HepG2 (cell line): Measurements from ENCODE around the gene PLCB1. TPM values are rescaled to one million over a fixed set of nuclear protein-coding genes. Genes with fewer than 3 reads are reported as not detected.

Experiments used
- ATAC-seq: fragments of 200-7000 bp; cut with Tn5 transposase; 3 replicates; pipeline ENCODE4 v1.9.1; 2020; ENCODE audit warnings: mild to moderate bottlenecking, moderate library complexity
- BruUV-seq: library from RNA; stranded (reverse); fragments of 400-500 nt; replicated peaks from 2 replicates; lab custom pipeline; 2021; lab: Mats Ljungman, UMichigan
- CTCF ChIA-PET: fragments of 300-600 bp; formaldehyde crosslinking; extraction: SDS; loops from one replicate; lab custom pipeline; 2021; ENCODE audit warnings: low total read pairs, inconsistent platforms, low intra/inter-chr PET ratio; lab: Yijun Ruan, JAX
- POLR2A ChIA-PET: fragments of 350-600 bp; sonication (Branson Sonifier 250); formaldehyde crosslinking; loops from one replicate; lab custom pipeline; 2020; ENCODE audit warnings: antibody characterized with exemption, inconsistent platforms; lab: Yijun Ruan, JAX
- DNase-seq: peaks from one replicate; pipeline ENCODE4 v3.0.0-alpha.2; 2015; ENCODE audit warnings: low spot score
- FAIRE-seq: peaks from 3 replicates; lab custom pipeline; 2011; peaks lifted over from hg19 to GRCh38; lab: Jason Lieb, UNC
- H2AFZ ChIP-seq: one replicate; pipeline ENCODE4 v1.6.1; 2011; ENCODE audit warnings: low read length, inconsistent platforms
- H3K27ac ChIP-seq: fragments of 300-600 bp; 3 replicates; pipeline ENCODE4 v1.8.0; 2011; ENCODE audit warnings: mixed run types, mild to moderate bottlenecking, mixed read lengths, low read length, inconsistent platforms; ENCODE audit not compliant: insufficient read depth; ENCODE audit errors: extremely low read length
- H3K27me3 ChIP-seq, 2 experiments: fragments of 200-600 bp in 1 of 2; 2 replicates in 1 of 2; 3 replicates in 1 of 2; pipeline versions ENCODE4 v1.6.0 to v1.8.0; 2011; ENCODE audit warnings: low read length in 2 of 2, mild to moderate bottlenecking in 2 of 2, moderate library complexity in 2 of 2, inconsistent platforms in 1 of 2; ENCODE audit not compliant: insufficient read depth in 2 of 2, control insufficient read depth in 1 of 2
- H3K36me3 ChIP-seq, 2 experiments: fragments of 200-600 bp in 1 of 2; replicated peaks in 1 of 2; 2 replicates in 1 of 2; 3 replicates in 1 of 2; pipeline versions ENCODE4 v1.5.1 to v1.8.0; 2011; ENCODE audit warnings: low read length in 2 of 2, inconsistent platforms in 1 of 2; ENCODE audit not compliant: insufficient read depth in 2 of 2, control insufficient read depth in 1 of 2
- H3K4me1 ChIP-seq: 2 replicates; pipeline ENCODE4 v1.5.1; 2012; ENCODE audit warnings: low read length, inconsistent platforms; ENCODE audit not compliant: insufficient read depth
- H3K4me2 ChIP-seq: 2 replicates; pipeline ENCODE4 v1.6.0; 2011; ENCODE audit warnings: low read depth, low read length, inconsistent platforms
- H3K4me3 ChIP-seq, 3 experiments: fragments of 200-600 bp in 1 of 3; sonication (generic), shearing (Covaris generic) in 1 of 3; replicated peaks in 1 of 3; 2 replicates each; pipeline ENCODE4 v1.5.1; 2011 to 2016; ENCODE audit warnings: low read length in 3 of 3, inconsistent platforms in 2 of 3, low read depth in 2 of 3, mild to moderate bottlenecking in 2 of 3, control low read depth in 1 of 3, mixed read lengths in 1 of 3; ENCODE audit not compliant: insufficient read depth in 1 of 3
- H3K79me2 ChIP-seq: one replicate; pipeline ENCODE4 v1.6.1; 2011; ENCODE audit warnings: low read length, inconsistent platforms; ENCODE audit not compliant: insufficient read depth
- H3K9ac ChIP-seq: 2 replicates; pipeline ENCODE4 v1.6.0; 2011; ENCODE audit warnings: mild to moderate bottlenecking, low read depth, low read length, inconsistent platforms; ENCODE audit not compliant: insufficient read depth
- H3K9me3 ChIP-seq: 2 replicates; pipeline ENCODE4 v1.5.1; 2012; ENCODE audit warnings: mild to moderate bottlenecking, low read length
- H4K20me1 ChIP-seq: 2 replicates; pipeline ENCODE4 v1.6.0; 2011; ENCODE audit warnings: inconsistent platforms, mild to moderate bottlenecking, low read length, moderate library complexity; ENCODE audit not compliant: insufficient read depth
- ASH2L ChIP-seq: fragments of 300-600, 200-600 bp; sonication (generic); IDR thresholded peaks from 2 replicates; pipeline ENCODE4 v1.7.0; 2017; ENCODE audit warnings: low read depth, mild to moderate bottlenecking, moderate library complexity, mixed read lengths, low read length; ENCODE audit not compliant: insufficient read length
- DRAP1 ChIP-seq: IDR thresholded peaks from 2 replicates; pipeline ENCODE4 v1.6.1; 2016; ENCODE audit warnings: missing genetic modification reagents, missing compliant biosample characterization
- FOXA3 ChIP-seq: IDR thresholded peaks from 2 replicates; pipeline ENCODE4 v1.6.1; 2016; ENCODE audit warnings: missing genetic modification reagents, missing compliant biosample characterization
- IKZF5 ChIP-seq: IDR thresholded peaks from 2 replicates; pipeline ENCODE4 v1.6.1; 2018; ENCODE audit warnings: missing genetic modification reagents, mild to moderate bottlenecking, missing compliant biosample characterization
- RBFOX2 ChIP-seq: fragments of 200-400 bp; formaldehyde crosslinking; IDR thresholded peaks from 2 replicates; pipeline ENCODE4 v1.6.1; 2017; ENCODE audit warnings: low read depth, mild to moderate bottlenecking, low read length
- SIX1 ChIP-seq: sonication (generic); formaldehyde crosslinking; IDR thresholded peaks from 2 replicates; pipeline ENCODE4 v1.4.0; 2020; ENCODE audit warnings: missing genetic modification reagents, borderline replicate concordance
- TBX2 ChIP-seq: sonication (generic); formaldehyde crosslinking; IDR thresholded peaks from 2 replicates; pipeline ENCODE4 v1.5.0; 2020; ENCODE audit warnings: missing genetic modification reagents, mild to moderate bottlenecking, borderline replicate concordance
- in situ Hi-C: cut with HindIII; loops from 2 replicates; pipeline ENCODE4 v1.10.0; 2017; ENCODE audit warnings: low pct_unique_long_range_greater_than_20kb; ENCODE audit not compliant: extremely low pct_ligation_motif_present
- intact Hi-C: fragments of 100-400 bp; cut with micrococcal nuclease; formaldehyde crosslinking; loops from one replicate; pipeline ENCODE4 v1.10.0; 2022; ENCODE audit not compliant: unreplicated experiment
- polyA plus RNA-seq, 8 experiments: library from polyadenylated mRNA; depleted of rRNA in 3 of 8; stranded (reverse) in 7 of 8; unstranded in 1 of 8; fragments of >200 nt; fragmentation: Illumina TruSeq in 4 of 8; extraction: Trizol in 4 of 8; gene quantifications; 2 replicates each; pipeline versions ENCODE4 v1.2.1 to v1.2.3, GENCODE V29; 2011 to 2016; ENCODE audit warnings: low read depth in 4 of 8, missing spikeins in 1 of 8, mixed read lengths in 1 of 8; ENCODE audit not compliant: insufficient read depth in 1 of 8
- total RNA-seq, 5 experiments: library from RNA; depleted of rRNA; stranded (reverse); fragments of >200 nt; fragmentation: Illumina TruSeq; extraction: Trizol; gene quantifications; 2 replicates each; pipeline ENCODE4 v1.2.3, GENCODE V29; 2016; ENCODE audit warnings: low read depth in 1 of 5
- TF ChIP-seq, protein P1 (sequence below): sonication (generic); formaldehyde crosslinking; IDR thresholded peaks from 2 replicates; pipeline ENCODE4 v1.4.0; 2020; ENCODE audit warnings: missing genetic modification reagents, borderline replicate concordance

Gene PLCB1
- total and polyA plus RNA-seq, 2 of the 13 experiments (the other 11 are each of a cell fraction or from before 2014, with no cell fraction given) = 42.4 to 55.9 TPM

DNA sequence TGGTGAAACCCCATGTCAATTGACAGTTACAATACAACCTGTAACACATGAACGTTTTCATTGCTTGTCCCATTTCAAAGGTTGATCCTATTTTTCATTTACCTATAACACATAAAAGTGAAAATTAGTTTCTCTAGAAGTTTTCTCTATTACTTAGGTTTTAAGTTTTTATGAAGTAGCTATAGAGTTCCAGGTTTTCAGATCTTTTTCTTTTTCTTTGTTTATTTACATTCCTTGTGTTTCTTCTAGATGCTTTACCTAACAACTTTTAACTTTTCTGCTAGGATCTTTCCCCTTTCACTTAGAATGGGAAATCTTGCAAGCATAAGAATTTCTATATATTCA is 232.6 kb downstream of the PLCB1 start (continued):
- TF ChIP-seq, protein P1, sequence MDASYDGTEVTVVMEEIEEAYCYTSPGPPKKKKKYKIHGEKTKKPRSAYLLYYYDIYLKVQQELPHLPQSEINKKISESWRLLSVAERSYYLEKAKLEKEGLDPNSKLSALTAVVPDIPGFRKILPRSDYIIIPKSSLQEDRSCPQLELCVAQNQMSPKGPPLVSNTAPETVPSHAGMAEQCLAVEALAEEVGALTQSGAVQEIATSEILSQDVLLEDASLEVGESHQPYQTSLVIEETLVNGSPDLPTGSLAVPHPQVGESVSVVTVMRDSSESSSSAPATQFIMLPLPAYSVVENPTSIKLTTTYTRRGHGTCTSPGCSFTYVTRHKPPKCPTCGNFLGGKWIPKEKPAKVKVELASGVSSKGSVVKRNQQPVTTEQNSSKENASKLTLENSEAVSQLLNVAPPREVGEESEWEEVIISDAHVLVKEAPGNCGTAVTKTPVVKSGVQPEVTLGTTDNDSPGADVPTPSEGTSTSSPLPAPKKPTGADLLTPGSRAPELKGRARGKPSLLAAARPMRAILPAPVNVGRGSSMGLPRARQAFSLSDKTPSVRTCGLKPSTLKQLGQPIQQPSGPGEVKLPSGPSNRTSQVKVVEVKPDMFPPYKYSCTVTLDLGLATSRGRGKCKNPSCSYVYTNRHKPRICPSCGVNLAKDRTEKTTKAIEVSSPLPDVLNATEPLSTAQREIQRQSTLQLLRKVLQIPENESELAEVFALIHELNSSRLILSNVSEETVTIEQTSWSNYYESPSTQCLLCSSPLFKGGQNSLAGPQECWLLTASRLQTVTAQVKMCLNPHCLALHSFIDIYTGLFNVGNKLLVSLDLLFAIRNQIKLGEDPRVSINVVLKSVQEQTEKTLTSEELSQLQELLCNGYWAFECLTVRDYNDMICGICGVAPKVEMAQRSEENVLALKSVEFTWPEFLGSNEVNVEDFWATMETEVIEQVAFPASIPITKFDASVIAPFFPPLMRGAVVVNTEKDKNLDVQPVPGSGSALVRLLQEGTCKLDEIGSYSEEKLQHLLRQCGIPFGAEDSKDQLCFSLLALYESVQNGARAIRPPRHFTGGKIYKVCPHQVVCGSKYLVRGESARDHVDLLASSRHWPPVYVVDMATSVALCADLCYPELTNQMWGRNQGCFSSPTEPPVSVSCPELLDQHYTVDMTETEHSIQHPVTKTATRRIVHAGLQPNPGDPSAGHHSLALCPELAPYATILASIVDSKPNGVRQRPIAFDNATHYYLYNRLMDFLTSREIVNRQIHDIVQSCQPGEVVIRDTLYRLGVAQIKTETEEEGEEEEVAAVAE (CRISPR knock-in tag) = 0 out of 2 replicates have a peak, but pooled peaks have one; percentile 8
- TF ChIP-seq TBX2 (CRISPR knock-in tag) (0 out of 2 replicates have a peak, but pooled peaks have one; percentile 1), ASH2L (peak; percentile 39), IKZF5 (CRISPR knock-in tag) (no peak; the same call in 1 of the 2 replicates)

- peak overlapping the region; percentile 62 for H3K27ac ChIP-seq
- CTCF ChIA-PET = no interaction called here
- no peak overlapping the region for H2AFZ ChIP-seq
- H3K36me3 ChIP-seq = peaks cover 0 to 7% of the 10 kb centered on the region in 2 experiments; a peak in 2 of 5 replicates
- POLR2A ChIA-PET = no interaction called here
- peak overlapping the region; percentile 38 for H3K4me2 ChIP-seq
- peak overlapping the region in 1 of 3 experiments; percentile 0; a peak in 1 of 6 replicates for H3K4me3 ChIP-seq
- peaks cover 54% of the 10 kb centered on the region for H3K4me1 ChIP-seq
- no peaks in the 10 kb centered on the region for H3K27me3 ChIP-seq
- no peaks in the 10 kb centered on the region for H4K20me1 ChIP-seq
- DNase-seq (no peak), FAIRE-seq (no peak), ATAC-seq (no peak)
- intact Hi-C loops = loop anchor here (10.0 kb wide), 1 partner anchor 111 kb away; no protein-coding TSS in a partner anchor
- in situ Hi-C loops = no loop called here
- H3K79me2 ChIP-seq = peaks cover 25% of the 10 kb centered on the region
- BruUV-seq = no TSS peak
- TF ChIP-seq SIX1 (CRISPR knock-in tag) = 0 out of 2 replicates have a peak, but pooled peaks have one; percentile 14
- 0 out of 2 replicates have a peak, but pooled peaks have one; percentile 7 for TF ChIP-seq DRAP1
- no peak for TF ChIP-seq RBFOX2
- peak; percentile 11; the same call in 1 of the 2 replicates for TF ChIP-seq FOXA3
- H3K9ac ChIP-seq = no peak overlapping the region; the same call in 1 of the 2 replicates
- no peaks in the 10 kb centered on the region for H3K9me3 ChIP-seq
Measured at GRCh38 chr20:8365634-8366033, 233.6 kb downstream of the PLCB1 start.
